GM18867 (cell line): ENCODE measurements around the gene ZNF629.

Experiments used
- ATAC-seq: cut with Tn5 transposase; IDR thresholded peaks from one replicate; pipeline ENCODE4 v1.9.1; 2021; ENCODE audit warnings: mild to moderate bottlenecking, moderate library complexity; ENCODE audit not compliant: unreplicated experiment

Gene ZNF629

DNA sequence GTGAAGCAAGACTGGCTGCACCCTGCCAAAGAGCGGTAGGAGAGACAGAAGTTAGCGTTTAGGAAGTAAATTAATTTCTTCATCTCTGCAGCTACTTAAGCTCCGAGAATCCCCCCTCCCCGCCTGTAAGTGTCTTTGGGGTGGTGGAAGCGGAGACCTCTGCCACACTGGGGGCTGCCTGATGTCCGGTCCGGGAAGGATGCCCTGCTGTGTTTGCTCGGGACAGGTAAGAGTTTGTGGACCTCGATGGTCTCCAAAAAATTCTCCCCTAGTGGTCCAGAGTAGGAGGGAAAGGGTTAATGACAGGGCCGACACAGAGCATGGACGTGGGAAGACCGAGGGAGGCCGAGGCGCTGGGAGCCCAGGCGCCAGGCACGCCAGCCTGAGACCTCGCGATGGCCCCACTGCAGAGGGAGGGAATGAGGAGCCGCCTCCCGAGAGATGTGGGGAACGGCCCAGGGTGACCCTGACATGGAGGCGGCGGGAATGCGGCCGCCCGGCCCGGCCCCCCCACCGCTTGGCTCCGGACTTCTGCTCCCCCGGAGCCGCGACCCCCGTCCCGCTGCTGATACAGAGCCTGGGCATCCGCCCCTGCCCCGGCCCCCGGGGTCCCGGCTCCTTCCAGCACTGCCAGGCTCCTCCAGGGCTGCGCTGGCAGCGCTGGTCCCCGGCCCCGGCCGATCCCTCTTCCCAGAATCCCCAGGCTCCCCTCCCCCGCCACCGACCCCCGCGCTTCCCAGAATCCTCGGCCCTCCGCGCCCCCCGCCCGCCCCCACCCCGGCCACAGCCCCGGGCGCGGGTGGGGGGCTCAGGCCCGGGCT, 680 bp downstream of the ZNF629 start:
- ATAC-seq: no peak

DNA sequence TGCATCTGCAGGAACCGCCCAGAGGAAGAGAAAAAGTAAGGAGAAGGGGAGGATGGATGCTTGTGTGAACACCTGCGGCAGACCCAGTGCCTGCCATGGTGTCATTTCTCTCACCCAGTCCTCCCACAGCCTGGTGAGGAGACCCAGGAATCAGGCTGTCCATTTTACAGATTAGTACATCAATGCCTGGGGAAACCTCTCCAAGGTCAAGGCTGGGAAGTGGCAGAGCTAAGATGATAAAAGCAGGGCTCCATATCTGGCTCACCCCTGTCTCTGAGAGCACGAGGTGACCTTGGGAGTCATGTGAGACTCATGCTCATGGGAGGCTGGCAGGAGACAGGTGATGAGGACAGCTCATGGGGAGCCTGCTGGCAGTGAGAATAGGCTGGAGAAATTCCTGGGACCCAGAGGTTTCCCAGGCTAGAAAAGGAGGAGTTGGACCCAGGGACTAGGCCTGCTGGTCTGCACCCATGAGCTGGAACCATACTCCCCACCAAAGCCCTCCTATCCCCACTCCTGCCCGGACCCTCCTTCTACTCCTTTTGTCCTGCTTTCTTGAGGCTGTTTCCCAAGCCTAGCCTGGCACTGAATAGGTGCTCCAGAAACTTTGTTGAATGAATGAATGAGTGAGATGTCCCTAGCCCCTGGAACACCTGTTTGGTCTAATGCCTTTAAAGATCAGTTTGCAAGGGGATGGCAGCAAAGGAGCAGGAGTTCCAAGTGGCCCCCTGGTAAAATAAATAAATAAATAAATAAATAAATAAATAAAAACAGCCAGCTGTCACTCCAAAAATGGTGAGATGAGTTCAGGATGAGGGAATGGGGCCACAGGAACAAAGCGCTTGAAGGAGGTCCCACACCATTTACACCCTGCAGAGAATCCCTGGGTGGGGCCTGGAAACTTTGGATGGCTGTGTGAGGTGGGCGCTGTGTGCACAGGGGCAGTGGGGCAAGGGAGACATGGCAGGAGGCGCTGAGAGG, 1.6 kb downstream of the ZNF629 start:
- no peak for ATAC-seq

- no peak for ATAC-seq
Measured at GRCh38 chr16:30784215-30784614, 2.8 kb downstream of the ZNF629 start.

- no peak for ATAC-seq
Measured at GRCh38 chr16:30783280-30784109, 3.5 kb downstream of the ZNF629 start.

- ATAC-seq: no peak
Measured at GRCh38 chr16:30782486-30783279, 4.3 kb downstream of the ZNF629 start.

- ATAC-seq: no peak
Measured at GRCh38 chr16:30780549-30780948, 6.5 kb downstream of the ZNF629 start.

- no peak for ATAC-seq
Measured at GRCh38 chr16:30780021-30780420, 7.0 kb downstream of the ZNF629 start.

DNA sequence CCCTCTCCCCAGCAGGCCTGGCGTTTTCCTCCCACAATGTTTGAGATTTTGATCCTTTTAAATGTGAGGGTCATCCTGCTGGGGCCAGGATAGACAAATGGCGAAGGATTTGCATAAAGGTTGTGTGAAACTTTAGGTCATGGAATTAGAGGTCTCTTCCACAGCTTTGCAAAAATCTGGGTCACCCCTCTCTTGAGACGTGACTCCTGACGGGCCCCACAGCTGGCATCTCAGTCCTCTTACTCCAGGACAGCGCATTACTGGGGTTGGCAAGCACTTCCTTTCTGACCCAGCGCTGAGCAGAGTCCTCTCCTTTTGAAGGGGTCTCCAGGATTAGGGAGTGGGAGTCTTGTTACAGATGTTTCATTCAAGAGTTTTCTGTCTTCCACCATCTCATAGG, 7.4 kb downstream of the ZNF629 start:
- ATAC-seq: no peak

GRCh38 chr16:30778549-30779244, 8.3 kb downstream of the ZNF629 start:
- ATAC-seq: no peak

- ATAC-seq: no peak
Measured at GRCh38 chr16:30777591-30778297, 9.3 kb downstream of the ZNF629 start.

- ATAC-seq: no peak
Measured at GRCh38 chr16:30775392-30776188, 11.4 kb downstream of the ZNF629 start.

DNA sequence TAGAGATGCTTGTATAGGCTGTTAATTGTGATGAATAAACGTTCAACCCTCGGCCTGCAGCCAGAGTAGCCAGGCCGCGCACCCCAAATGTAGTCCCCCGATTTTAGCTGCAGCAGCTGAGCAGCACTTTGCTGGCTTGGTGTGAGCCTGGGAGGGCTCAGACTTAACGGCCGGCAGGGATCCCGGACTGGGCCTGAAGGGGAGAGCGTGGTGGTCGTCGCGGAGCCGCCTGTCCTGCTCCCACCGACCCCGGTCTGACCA, 11.9 kb downstream of the ZNF629 start:
- ATAC-seq: no peak

GRCh38 chr16:30774367-30775130, 12.5 kb downstream of the ZNF629 start:
- ATAC-seq: no peak

DNA sequence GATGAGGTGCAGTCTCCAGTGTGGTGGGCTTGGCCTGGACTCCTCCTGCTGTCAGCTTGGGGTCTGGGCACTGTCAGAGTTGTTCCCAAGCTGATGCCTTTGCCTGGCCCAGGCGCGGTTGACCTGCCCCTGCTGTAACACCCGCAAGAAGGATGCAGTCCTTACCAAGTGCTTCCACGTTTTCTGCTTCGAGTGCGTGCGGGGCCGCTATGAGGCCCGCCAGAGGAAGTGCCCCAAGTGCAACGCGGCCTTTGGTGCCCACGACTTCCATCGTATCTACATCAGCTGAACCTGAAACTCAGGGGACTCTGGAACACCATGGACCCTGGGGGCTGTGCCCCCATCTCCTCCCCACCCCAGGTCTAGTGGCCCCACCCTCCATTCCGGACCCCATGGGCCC, 13.2 kb downstream of the ZNF629 start:
- ATAC-seq: no peak

DNA sequence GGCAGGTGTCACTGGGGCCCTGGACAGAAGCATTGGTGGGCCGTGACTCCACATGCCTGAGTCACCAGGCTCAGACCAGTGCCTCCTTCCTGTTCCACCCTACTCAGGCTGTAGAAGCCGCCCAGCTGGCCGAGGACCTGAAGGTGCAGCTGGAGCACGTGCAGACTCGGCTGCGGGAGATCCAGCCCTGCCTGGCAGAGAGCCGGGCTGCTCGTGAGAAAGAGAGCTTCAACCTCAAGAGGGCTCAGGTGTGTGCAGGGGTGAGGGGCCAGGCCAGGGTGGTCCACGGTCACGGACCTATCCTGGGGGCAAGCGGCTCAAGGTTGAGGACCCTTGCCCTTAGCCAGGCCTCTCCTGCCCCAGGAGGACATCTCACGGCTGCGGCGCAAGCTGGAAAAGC, 15.3 kb downstream of the ZNF629 start:
- ATAC-seq: no peak

DNA sequence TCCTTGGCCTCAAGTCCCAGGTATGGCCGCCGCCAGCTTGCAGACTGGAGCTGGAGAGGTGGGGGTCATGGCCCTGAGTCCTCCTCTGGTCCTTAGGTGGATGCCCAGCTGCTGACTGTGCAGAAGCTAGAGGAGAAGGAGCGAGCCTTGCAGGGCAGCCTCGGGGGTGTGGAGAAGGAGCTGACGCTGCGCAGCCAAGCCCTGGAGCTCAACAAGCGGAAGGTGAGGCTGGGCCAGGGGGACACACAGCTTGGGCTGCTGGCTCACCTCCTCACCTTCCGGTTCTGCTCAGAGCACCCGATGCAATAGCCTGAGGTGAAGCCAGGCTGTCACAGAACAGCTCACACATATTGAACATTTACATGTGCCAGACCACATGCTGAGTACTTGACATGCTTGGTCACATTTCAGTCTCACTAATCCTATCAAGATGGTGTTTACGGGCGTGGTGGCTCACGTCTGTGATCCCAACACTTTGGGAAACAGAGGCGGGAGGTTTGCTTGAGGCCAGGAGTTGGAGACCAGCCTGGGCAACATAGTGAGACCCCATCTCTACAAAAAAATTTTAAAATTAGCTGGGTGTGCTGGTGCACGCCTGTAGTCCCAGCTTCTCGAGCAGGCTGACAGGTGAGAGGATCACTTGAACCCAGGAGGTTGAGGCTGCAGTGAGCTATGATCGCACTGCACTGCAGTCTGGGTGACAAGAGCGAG, 17.5 kb downstream of the ZNF629 start:
- no peak for ATAC-seq

DNA sequence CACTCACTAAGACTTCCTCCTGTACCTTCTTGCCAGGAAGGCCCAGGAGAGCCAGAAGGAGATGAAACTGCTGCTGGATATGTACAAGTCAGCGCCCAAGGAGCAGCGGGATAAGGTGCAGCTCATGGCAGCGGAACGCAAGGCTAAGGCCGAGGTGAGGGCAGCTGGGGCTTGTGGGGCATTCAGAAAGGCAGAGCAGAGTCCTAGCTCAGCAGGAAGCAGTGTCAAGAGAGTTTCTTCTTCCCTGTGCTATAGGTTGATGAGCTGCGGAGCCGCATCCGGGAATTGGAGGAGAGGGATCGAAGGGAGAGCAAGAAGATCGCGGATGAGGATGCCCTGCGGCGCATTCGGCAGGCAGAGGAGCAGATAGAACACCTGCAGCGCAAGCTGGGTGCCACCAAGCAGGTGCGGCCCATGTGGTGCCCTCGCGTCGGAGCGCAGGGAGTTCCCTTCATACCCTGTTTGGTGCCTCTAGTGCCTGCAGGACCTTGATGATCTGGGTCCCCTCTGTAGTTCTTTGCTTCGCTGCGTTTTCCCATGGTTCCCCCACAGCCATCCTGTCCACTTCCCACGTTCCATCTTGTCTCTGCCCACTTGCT, 18.3 kb downstream of the ZNF629 start:
- ATAC-seq: no peak
